Activated CD8-positive, alpha-beta T cell treated with anti-CD3 and anti-CD28 coated beads, Interleukin-2, amount 10 ng/mL, durations not matched to agents 7 days and 5 days (primary cell): ENCODE data around the gene HIVEP3. TPM values are rescaled to one million over a fixed set of nuclear protein-coding genes. Genes with fewer than 3 reads are reported as not detected.

Source experiments
- ATAC-seq: fragments of 150-1000 bp; cut with Tn5 transposase; one replicate; pipeline ENCODE4 v1.10.0; 2021; ENCODE audit warnings: moderate library complexity
- CTCF ChIA-PET: fragments of 350-600 bp; sonication (Branson Sonifier 250); formaldehyde crosslinking; loops from one replicate; lab custom pipeline; 2021; ENCODE audit warnings: antibody characterized with exemption; lab: Charles Lee
- POLR2A ChIA-PET: fragments of 350-600 bp; sonication (Branson Sonifier 250); formaldehyde crosslinking; loops from one replicate; lab custom pipeline; 2021; ENCODE audit warnings: antibody characterized with exemption; lab: Charles Lee
- DNase-seq: peaks from one replicate; pipeline ENCODE4 v3.0.0-alpha.2; 2020
- H3K27ac Mint-ChIP-seq: one replicate; pipeline ENCODE4 v1.8.0; 2021; ENCODE audit warnings: mild to moderate bottlenecking, mixed read lengths
- H3K27me3 Mint-ChIP-seq: one replicate; pipeline ENCODE4 v1.8.0; 2021; ENCODE audit warnings: low read depth, mixed read lengths
- H3K36me3 Mint-ChIP-seq: one replicate; pipeline ENCODE4 v1.8.0; 2021; ENCODE audit warnings: low read depth, mixed read lengths
- H3K4me1 Mint-ChIP-seq: one replicate; pipeline ENCODE4 v1.8.0; 2021; ENCODE audit warnings: low read depth, mixed read lengths
- H3K4me3 Mint-ChIP-seq: one replicate; pipeline ENCODE4 v1.8.0; 2021; ENCODE audit warnings: mild to moderate bottlenecking, mixed read lengths
- H3K9me3 Mint-ChIP-seq: one replicate; pipeline ENCODE4 v1.8.0; 2022; ENCODE audit warnings: mixed read lengths; ENCODE audit not compliant: insufficient read depth
- total RNA-seq, 2 experiments: library from RNA; stranded (reverse); gene quantifications; one replicate each; pipeline ENCODE4 v1.2.3, GENCODE V29; 2021

Gene HIVEP3
- total RNA-seq, 2 experiments from 2014 or later, result 10.8 to 11.8 TPM

DNA sequence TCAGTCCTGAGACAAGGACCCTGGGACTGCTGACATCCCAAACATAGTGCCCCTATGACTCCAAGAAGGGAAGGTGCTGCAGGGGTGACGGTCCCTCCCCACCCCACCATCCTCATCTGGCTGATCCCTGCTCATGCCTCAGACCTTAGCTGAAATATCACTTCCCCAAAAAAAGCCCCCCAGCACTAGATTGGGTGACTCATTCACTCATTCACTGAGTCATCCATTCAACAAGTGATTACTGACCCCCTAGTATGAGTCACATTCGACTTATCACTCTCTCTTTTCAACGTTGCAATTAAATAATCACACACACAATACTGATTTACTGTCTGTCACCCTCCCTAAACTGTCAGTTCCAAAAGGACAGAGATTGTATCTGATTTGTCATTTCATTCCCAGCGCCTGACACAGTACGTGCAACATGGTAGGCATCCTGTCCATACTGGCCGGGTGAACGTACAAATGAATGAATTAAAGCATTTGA lies 48.6 kb downstream of the HIVEP3 start:
- no peak for ATAC-seq
- peaks cover 1% of the 10 kb centered on the region for H3K27me3 Mint-ChIP-seq
- peaks cover 33% of the 10 kb centered on the region for H3K4me1 Mint-ChIP-seq
- H3K36me3 Mint-ChIP-seq, result no peaks in the 10 kb centered on the region
- no peaks in the 10 kb centered on the region for H3K9me3 Mint-ChIP-seq
- no peak overlapping the region for H3K27ac Mint-ChIP-seq
- no peak for DNase-seq
- POLR2A ChIA-PET, result no interaction called here
- no peak overlapping the region for H3K4me3 Mint-ChIP-seq
- CTCF ChIA-PET, result interaction anchor here (1.3 to 3.5 kb wide), 3 partner anchors 21 to 296 kb away, joined by 3 to 19 read pairs (median 5); no protein-coding TSS in a partner anchor

- DNase-seq, result peak; percentile 64
- Mint-ChIP-seq H3K4me1 (peaks cover 20% of the 10 kb centered on the region), H3K27ac (no peak overlapping the region), H3K4me3 (no peak overlapping the region), H3K27me3 (peaks cover 1% of the 10 kb centered on the region), H3K9me3 (no peaks in the 10 kb centered on the region), H3K36me3 (no peaks in the 10 kb centered on the region)
- ChIA-PET POLR2A (no interaction called here), CTCF (interaction anchor here (1.0 to 3.5 kb wide), 4 partner anchors 23 to 294 kb away, joined by 6 to 19 read pairs (median 7); no protein-coding TSS in a partner anchor)
- ATAC-seq, result peak; percentile 97
Measured at GRCh38 chr1:41868241-41868998, 50.3 kb downstream of the HIVEP3 start.

GRCh38 chr1:41866285-41866684 lies 52.4 kb downstream of the HIVEP3 start:
- H3K36me3 Mint-ChIP-seq, result no peaks in the 10 kb centered on the region
- no peaks in the 10 kb centered on the region for H3K27me3 Mint-ChIP-seq
- no peak overlapping the region for H3K27ac Mint-ChIP-seq
- ChIA-PET CTCF (interaction anchor here (1.1 to 1.9 kb wide), 5 partner anchors 16 to 292 kb away, joined by 3 to 7 read pairs (median 4); no protein-coding TSS in a partner anchor), POLR2A (no interaction called here)
- no peaks in the 10 kb centered on the region for H3K9me3 Mint-ChIP-seq
- H3K4me3 Mint-ChIP-seq, result no peak overlapping the region
- ATAC-seq, result no peak
- DNase-seq, result no peak
- peaks cover 41% of the 10 kb centered on the region for H3K4me1 Mint-ChIP-seq

- ChIA-PET CTCF (interaction anchor here (1.1 to 1.9 kb wide), 4 partner anchors 27 to 349 kb away, joined by 3 to 13 read pairs (median 4); no protein-coding TSS in a partner anchor), POLR2A (interaction anchor here (0.6 kb wide), 1 partner anchor 262 kb away, joined by 3 read pairs; no protein-coding TSS in a partner anchor)
- H3K4me1 Mint-ChIP-seq, result peaks cover 39% of the 10 kb centered on the region
Measured at GRCh38 chr1:41864471-41865040, 54.2 kb downstream of the HIVEP3 start.

GRCh38 chr1:41863718-41864117 lies 55.0 kb downstream of the HIVEP3 start:
- H3K9me3 Mint-ChIP-seq, result no peaks in the 10 kb centered on the region
- ChIA-PET POLR2A (no interaction called here), CTCF (interaction anchor here (1.1 kb wide), 1 partner anchor 52 kb away, joined by 3 read pairs; no protein-coding TSS in a partner anchor)
- DNase-seq, result no peak
- ATAC-seq, result no peak
- peaks cover 36% of the 10 kb centered on the region for H3K4me1 Mint-ChIP-seq
- H3K27ac Mint-ChIP-seq, result no peak overlapping the region
- no peaks in the 10 kb centered on the region for H3K36me3 Mint-ChIP-seq
- H3K27me3 Mint-ChIP-seq, result no peaks in the 10 kb centered on the region
- H3K4me3 Mint-ChIP-seq, result no peak overlapping the region

More at GRCh38 chr1:41864471-41865040, 54.2 kb downstream of the HIVEP3 start:
- no peak for ATAC-seq
- Mint-ChIP-seq H3K27ac (no peak overlapping the region), H3K9me3 (no peaks in the 10 kb centered on the region), H3K36me3 (no peaks in the 10 kb centered on the region), H3K4me3 (no peak overlapping the region), H3K27me3 (no peaks in the 10 kb centered on the region)
- no peak for DNase-seq

GRCh38 chr1:41862384-41863221 lies 56.1 kb downstream of the HIVEP3 start:
- H3K4me1 Mint-ChIP-seq, result peaks cover 26% of the 10 kb centered on the region
- H3K36me3 Mint-ChIP-seq, result no peaks in the 10 kb centered on the region
- H3K27me3 Mint-ChIP-seq, result no peaks in the 10 kb centered on the region
- peak overlapping the region; percentile 0 for H3K27ac Mint-ChIP-seq
- peak; percentile 70 for ATAC-seq
- peak; percentile 36 for DNase-seq
- no peaks in the 10 kb centered on the region for H3K9me3 Mint-ChIP-seq
- no peak overlapping the region for H3K4me3 Mint-ChIP-seq
- ChIA-PET POLR2A (no interaction called here), CTCF (interaction anchor here (0.9 to 1.7 kb wide), 7 partner anchors 9 to 288 kb away, joined by 3 to 7 read pairs (median 4); no protein-coding TSS in a partner anchor)

- no peaks in the 10 kb centered on the region for H3K27me3 Mint-ChIP-seq
Measured at GRCh38 chr1:41861535-41862383, 57.0 kb downstream of the HIVEP3 start.

DNA sequence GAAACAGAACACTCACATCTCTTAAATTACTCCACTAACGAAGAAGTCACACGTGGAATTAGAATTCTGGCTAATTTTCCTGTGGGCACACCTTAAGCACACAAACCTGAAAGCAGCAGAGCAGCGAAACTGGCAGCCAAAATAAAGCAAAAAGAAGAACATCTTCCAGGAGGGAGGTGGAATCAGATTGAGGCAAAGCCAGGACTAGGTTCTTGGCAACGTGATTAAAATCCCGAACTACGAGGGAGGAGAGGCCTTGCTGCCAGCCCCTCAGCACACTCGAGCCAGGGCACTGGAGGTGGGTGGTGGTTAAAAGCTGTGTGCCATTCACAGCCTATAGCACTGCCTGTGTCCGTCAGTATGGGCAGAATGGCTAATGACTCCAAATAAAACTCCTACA lies 58.0 kb downstream of the HIVEP3 start:
- CTCF ChIA-PET, result interaction anchor here (1.0 to 1.2 kb wide), 3 partner anchors 31 to 68 kb away, joined by 3 read pairs; no protein-coding TSS in a partner anchor
- Mint-ChIP-seq H3K9me3 (no peaks in the 10 kb centered on the region), H3K27ac (no peak overlapping the region), H3K27me3 (peaks cover 2% of the 10 kb centered on the region), H3K4me1 (peaks cover 30% of the 10 kb centered on the region), H3K36me3 (no peaks in the 10 kb centered on the region), H3K4me3 (no peak overlapping the region)
- POLR2A ChIA-PET, result interaction anchor here (0.6 kb wide), 1 partner anchor 354 kb away, joined by 3 read pairs; no protein-coding TSS in a partner anchor
- DNase-seq, result no peak
- ATAC-seq, result no peak

More at GRCh38 chr1:41861535-41862383, 57.0 kb downstream of the HIVEP3 start:
- ATAC-seq (no peak), DNase-seq (no peak)
- Mint-ChIP-seq H3K9me3 (no peaks in the 10 kb centered on the region), H3K4me1 (peaks cover 30% of the 10 kb centered on the region), H3K27ac (no peak overlapping the region), H3K36me3 (no peaks in the 10 kb centered on the region), H3K4me3 (no peak overlapping the region)
- CTCF ChIA-PET, result interaction anchor here (0.9 to 1.7 kb wide), 9 partner anchors 8 to 287 kb away, joined by 3 to 7 read pairs (median 3); no protein-coding TSS in a partner anchor
- POLR2A ChIA-PET, result interaction anchor here (0.7 kb wide), 1 partner anchor 203 kb away, joined by 3 read pairs; no protein-coding TSS in a partner anchor

- peaks cover 2% of the 10 kb centered on the region for H3K27me3 Mint-ChIP-seq
- H3K4me1 Mint-ChIP-seq, result peaks cover 30% of the 10 kb centered on the region
- H3K4me3 Mint-ChIP-seq, result no peak overlapping the region
- no peaks in the 10 kb centered on the region for H3K36me3 Mint-ChIP-seq
- ATAC-seq, result no peak
- no peaks in the 10 kb centered on the region for H3K9me3 Mint-ChIP-seq
- ChIA-PET CTCF (interaction anchor here (1.2 kb wide), 2 partner anchors 31 to 68 kb away, joined by 3 read pairs; no protein-coding TSS in a partner anchor), POLR2A (interaction anchor here (0.6 kb wide), 1 partner anchor 353 kb away, joined by 3 read pairs; no protein-coding TSS in a partner anchor)
- DNase-seq, result no peak
- H3K27ac Mint-ChIP-seq, result no peak overlapping the region
Measured at GRCh38 chr1:41860214-41860613, 58.5 kb downstream of the HIVEP3 start.

- H3K36me3 Mint-ChIP-seq, result no peaks in the 10 kb centered on the region
- peaks cover 2% of the 10 kb centered on the region for H3K27me3 Mint-ChIP-seq
- no peak for ATAC-seq
- CTCF ChIA-PET, result interaction anchor here (1.2 kb wide), 1 partner anchor 32 kb away, joined by 3 read pairs; no protein-coding TSS in a partner anchor
- no peak overlapping the region for H3K4me3 Mint-ChIP-seq
- POLR2A ChIA-PET, result no interaction called here
- no peak overlapping the region for H3K27ac Mint-ChIP-seq
- peaks cover 30% of the 10 kb centered on the region for H3K4me1 Mint-ChIP-seq
- H3K9me3 Mint-ChIP-seq, result no peaks in the 10 kb centered on the region
- no peak for DNase-seq
Measured at GRCh38 chr1:41859686-41860085, 59.0 kb downstream of the HIVEP3 start.
